ENCODE results near the gene ANKRD13D.

DNA sequence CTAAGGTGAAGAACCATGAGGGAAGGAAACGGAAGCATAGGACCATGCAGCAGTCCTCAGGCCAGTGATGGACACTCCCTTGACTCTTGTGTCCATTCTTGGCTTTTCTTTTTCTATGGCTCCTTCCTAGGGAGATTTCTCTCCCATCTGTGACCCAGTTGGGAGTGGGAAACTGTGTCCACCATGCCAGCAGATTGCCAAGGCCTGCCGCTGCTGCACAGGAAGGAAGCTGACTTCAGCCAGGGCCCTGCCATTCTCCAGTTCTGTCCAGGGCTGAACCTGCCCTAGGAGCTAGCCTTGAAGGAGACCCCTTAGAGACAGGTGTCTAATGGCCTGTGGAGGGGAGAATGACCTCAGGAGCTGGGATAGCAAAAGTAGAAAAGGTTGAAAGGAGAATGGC is 31.6 kb downstream of the ANKRD13D start:
- no peak for TF ChIP-seq POLR2A (IDR thresholded peaks at IDR 0.05)
- TF ChIP-seq, protein P1, sequence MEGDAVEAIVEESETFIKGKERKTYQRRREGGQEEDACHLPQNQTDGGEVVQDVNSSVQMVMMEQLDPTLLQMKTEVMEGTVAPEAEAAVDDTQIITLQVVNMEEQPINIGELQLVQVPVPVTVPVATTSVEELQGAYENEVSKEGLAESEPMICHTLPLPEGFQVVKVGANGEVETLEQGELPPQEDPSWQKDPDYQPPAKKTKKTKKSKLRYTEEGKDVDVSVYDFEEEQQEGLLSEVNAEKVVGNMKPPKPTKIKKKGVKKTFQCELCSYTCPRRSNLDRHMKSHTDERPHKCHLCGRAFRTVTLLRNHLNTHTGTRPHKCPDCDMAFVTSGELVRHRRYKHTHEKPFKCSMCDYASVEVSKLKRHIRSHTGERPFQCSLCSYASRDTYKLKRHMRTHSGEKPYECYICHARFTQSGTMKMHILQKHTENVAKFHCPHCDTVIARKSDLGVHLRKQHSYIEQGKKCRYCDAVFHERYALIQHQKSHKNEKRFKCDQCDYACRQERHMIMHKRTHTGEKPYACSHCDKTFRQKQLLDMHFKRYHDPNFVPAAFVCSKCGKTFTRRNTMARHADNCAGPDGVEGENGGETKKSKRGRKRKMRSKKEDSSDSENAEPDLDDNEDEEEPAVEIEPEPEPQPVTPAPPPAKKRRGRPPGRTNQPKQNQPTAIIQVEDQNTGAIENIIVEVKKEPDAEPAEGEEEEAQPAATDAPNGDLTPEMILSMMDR (IDR thresholded peaks at IDR 0.05), result no peak
- TF ChIP-seq POLR2AphosphoS5 (IDR thresholded peaks at IDR 0.05), result no peak
- no peak for TF ChIP-seq EP300 (IDR thresholded peaks at IDR 0.05; ENCODE audit: low read depth)

Measured in transverse colon (tissue), 4 donors.